HG03558 (cell line): ENCODE measurements around the gene RSPH10B.
"Not testable (repeated sequence)": the region's sequence is repeated elsewhere in the genome, so short reads cannot be mapped to it uniquely, and the experiment has no call there.

Experiments used
- ATAC-seq: cut with Tn5 transposase; IDR thresholded peaks from one replicate; pipeline ENCODE4 v1.9.1; 2021; ENCODE audit warnings: moderate number of reproducible peaks; ENCODE audit not compliant: unreplicated experiment; ENCODE audit errors: extremely low read depth

The RSPH10B gene

GRCh38 chr7:5970347-5970911 lies at the start of gene RSPH10B:
TSS of gene RSPH10B (minus strand) at chr7:5970689. CDS start at chr7:5967116, 3,573 bp downstream.
- not testable (repeated sequence) for ATAC-seq

DNA sequence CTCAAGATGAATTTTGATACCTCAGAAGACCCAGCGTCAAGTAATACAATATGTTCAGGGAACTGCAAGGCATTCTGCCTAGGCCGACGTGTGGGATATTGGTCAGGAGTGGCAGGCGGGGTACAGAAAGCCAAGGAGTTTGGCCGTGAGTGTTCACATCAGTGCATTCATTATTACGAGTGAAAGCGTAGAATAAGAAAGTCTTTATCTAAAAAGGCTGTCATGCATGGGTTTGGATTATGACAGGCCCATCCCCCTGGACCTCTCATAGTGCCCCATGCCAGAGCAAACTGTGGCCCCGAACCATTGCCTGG lies 46.1 kb upstream of the RSPH10B start:
- ATAC-seq, result no peak

- ATAC-seq, result no peak
These were observed 45.6 kb upstream of the RSPH10B start for GRCh38 chr7:6015917-6016652.

- no peak for ATAC-seq
These were observed 42.0 kb upstream of the RSPH10B start for GRCh38 chr7:6012355-6013104.

- no peak for ATAC-seq
These were observed 41.1 kb upstream of the RSPH10B start for GRCh38 chr7:6011541-6011940.

DNA sequence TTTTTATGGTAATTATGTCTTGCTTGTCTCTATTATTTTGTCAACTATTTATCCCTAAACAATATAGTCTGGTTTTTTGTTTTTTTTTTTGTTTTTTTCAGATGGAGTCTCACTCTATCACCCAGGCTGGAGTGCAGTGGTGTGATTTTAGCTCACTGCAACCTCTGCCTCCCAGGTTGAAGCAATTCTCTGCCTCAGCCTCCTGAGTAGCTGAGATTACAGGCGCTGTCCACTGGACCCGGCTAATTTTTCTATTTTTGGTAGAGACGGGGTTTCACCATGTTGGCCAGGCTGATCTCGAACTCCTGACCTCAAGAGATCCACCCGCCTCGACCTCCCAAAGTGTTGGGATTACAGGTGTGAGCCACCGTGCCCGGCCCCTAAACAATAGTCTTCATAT lies 39.9 kb upstream of the RSPH10B start:
- not testable (repeated sequence) for ATAC-seq

DNA sequence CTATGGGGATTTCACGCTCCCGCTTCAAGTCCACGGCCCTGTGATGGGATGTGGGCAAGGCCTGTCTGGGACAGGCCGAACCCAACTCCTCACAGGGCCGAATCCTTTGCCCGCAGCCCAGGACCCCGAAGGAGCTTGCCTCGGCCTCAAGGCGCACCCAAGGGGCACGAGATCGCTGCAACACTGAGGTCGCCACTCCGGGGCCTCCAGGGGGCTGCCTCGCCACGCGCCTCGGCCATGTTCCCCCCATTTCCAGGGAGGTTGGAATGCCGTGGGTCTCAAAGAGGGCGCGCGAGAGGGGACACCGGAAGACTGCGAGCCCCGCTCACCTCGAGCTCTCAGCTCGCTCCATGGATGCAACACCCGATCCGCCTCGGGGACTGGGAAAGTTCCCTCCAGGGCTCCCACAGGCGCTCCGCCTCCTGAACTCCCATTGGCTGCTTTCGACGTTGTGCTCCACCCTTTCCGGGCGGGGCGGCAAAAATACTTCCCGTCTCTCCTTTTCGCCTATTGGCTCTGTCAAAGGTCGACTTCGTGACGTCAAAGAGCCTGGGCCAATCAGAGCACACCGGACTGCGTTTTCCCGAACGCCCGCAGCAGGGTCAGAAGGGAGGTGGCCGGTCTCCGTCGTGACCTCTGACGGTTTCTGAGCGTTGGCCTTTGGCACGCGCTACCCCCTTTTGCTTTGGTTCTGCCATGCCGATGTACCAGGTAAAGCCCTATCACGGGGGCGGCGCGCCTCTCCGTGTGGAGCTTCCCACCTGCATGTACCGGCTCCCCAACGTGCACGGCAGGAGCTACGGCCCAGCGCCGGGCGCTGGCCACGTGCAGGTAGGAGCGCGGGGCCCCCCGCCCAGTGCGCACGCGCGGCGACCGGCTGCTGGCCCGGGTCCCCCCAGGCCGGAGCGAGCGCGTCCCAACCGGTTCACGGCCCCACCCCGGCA lies 38.5 kb upstream of the RSPH10B start, which contains the start of the genes AIMP2 and PMS2:
Gene AIMP2, plus strand, starts transcription at position 605 of the 944 bp plus-strand sequence. Its CDS starts 92 bp downstream, at position 697.
Gene PMS2, minus strand, starts transcription at position 382 of the 944 bp plus-strand sequence. Its CDS starts 30 bp downstream, at position 352.
- peak; percentile 86 for ATAC-seq

DNA sequence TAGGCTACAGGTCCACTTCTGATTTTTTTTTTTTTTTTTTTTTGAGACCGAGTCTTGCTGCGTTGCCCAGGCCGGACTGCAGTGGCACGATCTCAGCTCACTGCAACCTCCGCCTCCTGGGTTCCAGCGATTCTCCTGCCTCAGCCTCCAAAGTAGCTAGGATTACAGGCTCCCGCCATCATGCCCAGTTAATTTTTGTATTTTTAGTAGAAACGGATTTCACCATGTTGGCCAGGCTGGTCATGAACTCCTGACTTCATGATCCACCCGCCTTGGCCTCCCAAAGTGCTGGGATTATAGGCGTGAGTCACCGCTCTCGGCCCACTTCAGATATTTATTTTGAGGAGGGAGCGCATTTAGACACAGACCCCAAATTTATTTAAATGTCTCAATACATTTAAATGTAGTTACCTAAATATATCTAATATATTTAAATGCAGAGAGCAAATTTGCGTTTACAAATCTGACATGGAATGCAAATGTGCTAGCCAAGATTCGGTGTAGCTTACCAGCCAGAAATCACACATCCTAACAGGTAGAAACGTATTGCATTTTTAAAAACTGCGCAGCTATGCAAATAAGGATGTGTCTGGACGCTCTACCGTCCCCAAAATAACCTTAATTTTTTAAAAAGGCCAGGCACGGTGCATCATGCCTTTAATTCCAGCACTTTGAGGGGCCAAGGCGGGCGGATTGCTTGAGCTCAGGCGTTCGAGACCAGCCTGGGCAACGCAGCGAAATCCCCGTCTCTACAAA lies 37.5 kb upstream of the RSPH10B start:
- ATAC-seq, result not testable (repeated sequence)

- no peak for ATAC-seq
These were observed 36.9 kb upstream of the RSPH10B start for GRCh38 chr7:6007386-6007785.

GRCh38 chr7:5997210-5997808 lies 26.8 kb upstream of the RSPH10B start:
- no peak for ATAC-seq

DNA sequence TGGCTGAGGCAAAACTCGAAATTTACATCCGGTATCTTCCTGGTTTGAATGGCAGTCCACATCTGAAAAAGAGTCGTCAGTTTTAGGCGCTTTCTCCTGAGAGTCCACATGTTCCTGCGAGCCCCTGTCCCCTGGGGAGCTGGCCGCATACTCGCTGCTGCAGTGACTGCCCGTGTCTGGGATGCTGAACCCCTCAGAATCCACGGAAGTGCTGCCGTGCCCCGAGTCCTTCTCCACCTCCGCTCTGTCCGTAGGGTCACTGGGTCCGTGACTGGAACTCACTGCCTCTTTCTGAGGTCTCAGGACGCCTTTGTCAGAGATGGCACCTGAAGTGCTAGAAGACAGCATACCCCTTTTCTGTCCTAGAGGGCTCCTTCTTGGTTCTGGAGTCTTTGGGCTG lies 16.6 kb upstream of the RSPH10B start:
- ATAC-seq, result not testable (repeated sequence)

GRCh38 chr7:5979680-5980314 lies 9.3 kb upstream of the RSPH10B start:
- not testable (repeated sequence) for ATAC-seq

DNA sequence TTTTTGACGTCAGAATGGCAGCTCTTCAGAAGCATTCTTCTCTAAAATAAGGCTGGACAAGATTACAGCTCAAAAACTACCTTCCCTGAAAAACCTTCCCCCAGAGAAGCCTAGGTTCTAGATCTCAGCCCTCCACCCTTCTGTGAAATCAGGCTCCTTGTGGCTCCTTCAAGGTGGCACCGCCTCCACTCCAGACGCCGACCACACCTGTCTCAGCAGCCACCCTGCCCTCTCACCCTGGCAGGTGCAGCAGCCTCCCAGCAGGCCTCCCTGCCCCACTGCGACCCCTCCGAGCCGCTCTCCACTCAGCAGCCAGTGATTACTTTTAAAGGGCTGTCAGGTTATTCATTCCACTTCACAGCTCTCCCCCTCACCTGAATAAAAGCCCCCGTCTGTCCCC lies 3.1 kb upstream of the RSPH10B start:
- ATAC-seq, result not testable (repeated sequence)

GRCh38 chr7:5963810-5964209 lies 6.7 kb downstream of the RSPH10B start:
- ATAC-seq, result not testable (repeated sequence)

DNA sequence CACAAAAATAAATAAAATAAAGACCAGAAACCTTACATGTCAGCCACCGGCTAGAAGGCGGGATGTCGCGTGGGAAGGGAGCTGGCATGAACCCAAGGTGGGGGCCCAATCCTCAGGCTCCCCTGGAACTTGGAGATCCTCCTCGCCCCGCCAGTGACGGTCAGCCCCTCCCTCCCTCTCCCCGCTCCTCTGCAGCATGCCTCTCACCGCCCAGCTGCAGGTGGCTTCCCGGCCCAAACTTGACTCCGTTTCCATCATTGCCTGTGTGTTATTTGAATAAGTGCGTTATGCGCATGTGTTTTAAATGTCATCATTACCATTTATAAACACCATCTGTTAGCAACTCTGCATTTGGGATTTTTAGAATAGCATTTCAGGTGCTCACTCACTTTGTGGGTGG lies 7.3 kb downstream of the RSPH10B start:
- not testable (repeated sequence) for ATAC-seq

- not testable (repeated sequence) for ATAC-seq
These were observed 35.5 kb downstream of the RSPH10B start for GRCh38 chr7:5934945-5935450.

DNA sequence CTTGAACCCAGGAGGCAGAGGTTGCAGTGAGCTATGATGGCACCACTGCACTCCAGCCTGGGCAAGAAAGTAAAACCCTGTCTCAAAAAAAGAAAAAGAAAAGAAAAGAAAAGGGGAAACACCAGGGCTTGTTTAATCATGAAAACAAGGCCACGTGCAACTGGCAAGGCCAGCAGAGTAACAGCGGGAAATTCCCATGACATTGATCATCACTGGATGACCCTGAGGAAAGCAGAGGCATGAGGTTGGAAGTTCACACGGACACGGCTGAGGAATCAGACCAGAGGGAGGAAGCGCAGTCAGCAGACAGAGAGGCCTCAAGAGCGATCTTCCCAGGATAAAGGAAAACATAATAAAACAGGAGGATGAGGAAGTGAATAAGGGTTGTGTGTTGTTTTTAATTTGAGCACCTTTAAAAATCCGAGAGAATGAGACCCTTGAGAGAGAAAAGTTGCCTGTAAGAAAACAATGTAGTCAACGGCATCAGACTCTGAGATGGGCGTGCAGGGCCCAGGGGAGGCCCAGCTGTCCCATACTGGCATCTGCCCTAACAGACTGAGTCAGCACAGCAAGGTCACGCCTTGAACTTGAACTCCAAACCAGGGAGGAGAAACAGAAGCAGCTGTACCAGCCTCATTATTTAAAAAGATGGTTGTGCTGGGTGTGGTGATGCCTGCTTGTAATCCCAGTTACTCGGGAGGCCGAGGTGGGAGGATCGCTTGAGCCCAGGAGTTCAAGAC lies 38.4 kb downstream of the RSPH10B start:
- ATAC-seq, result not testable (repeated sequence)

- not testable (repeated sequence) for ATAC-seq
These were observed 39.2 kb downstream of the RSPH10B start for GRCh38 chr7:5931250-5931649.
